Fibroblast of gingiva (primary cell): ENCODE results near the gene TMED7.

Experiments
- DNase-seq: peaks from one replicate; pipeline ENCODE4 v3.0.0-alpha.2; 2011; ENCODE audit warnings: low read depth

Gene TMED7

DNA sequence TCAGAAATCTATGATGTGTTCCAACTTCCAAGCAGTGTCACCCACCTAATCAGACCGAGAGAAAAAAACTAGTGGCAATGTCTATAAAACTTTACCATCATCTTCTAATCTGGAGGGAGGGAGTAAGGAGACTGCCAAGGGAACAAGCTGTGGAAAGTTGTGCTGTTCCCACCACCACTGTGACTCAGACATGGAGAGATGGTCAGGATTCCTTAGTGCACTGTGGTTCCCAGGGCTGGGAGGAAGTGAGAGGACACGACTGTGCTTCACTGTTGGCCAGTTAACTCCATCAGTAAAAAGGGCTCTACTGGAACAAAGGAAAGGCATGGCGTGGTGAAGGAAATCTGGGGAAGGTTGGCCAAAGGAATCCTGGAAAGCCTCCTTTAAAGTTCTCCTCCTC is 42.4 kb downstream of the TMED7 start:
- peak; percentile 66 for DNase-seq

DNA sequence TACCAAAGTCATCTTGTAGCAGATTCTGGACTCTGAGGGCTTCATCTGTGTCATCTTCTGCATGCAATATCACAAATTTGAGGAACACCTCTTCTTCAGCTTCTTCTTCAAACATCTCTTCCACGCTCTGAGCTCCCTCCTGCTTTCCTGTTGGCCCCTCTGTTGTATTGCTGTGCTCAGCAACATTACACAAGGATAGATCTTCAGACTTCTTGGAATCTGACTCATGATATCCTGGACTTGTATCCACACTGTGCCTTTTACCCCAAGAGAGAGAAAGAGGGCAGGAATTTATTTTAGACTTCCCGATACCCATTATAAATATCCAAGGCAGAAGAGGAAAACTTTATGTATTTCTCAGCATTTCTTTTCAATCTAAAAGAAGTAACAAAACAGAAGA is 44.9 kb downstream of the TMED7 start:
- DNase-seq: no peak

DNA sequence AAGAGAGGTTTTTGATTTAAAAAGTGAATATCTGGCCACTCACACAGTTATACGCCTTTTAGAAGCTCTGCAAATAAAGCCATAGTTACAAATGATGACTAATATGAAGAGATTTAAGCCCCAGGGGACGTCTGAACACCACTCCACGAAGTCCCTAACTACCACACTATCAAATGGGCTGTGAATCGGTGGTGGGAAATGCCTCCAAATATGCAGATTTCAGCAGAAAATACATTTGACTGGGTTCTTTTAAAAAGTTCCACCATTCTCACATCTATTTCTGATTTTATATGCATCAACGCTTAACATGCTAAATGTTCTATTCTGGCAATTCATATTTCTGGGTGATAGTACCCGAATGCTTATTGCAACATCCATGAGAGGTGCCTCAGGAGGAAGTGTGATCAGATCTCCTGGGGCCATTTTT is 46.1 kb downstream of the TMED7 start:
- DNase-seq: no peak

DNA sequence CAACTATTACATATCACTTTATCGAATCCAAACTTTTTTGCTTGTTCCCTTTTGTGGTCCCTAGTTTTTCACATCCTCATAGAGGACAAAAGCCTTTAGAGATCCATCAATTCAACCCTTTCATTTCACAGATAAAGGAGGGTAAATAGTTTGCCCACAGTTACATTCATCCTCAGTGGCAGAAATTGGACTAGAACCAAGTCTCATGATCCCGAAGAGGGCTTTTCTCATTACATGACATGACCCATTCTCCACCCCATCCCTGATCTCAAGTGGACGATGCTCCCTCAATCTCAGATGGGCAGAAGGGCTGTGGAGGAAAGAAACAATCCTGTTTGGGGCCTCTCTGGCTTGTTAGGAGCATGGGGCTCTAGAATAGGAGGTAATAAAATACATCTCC is 46.6 kb downstream of the TMED7 start:
- no peak for DNase-seq

DNA sequence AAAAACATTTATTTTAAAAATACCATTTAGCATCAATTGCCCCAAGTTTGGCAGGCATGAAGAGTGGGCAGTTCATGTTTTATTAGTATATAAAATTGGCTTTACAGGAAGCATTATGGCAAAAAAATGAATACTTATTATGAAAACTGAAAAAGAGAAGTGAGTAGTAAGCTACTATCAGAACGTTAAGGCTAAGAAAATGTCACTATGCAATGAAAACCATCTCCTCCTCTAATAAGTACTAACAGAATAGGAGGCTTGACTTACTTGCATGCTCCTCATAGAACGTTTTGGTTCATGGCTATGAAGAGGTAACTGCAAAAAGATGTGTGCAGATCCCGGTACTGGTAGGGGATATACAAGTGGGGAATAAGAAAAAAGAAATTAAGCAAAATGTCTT is 47.2 kb downstream of the TMED7 start:
- no peak for DNase-seq

DNA sequence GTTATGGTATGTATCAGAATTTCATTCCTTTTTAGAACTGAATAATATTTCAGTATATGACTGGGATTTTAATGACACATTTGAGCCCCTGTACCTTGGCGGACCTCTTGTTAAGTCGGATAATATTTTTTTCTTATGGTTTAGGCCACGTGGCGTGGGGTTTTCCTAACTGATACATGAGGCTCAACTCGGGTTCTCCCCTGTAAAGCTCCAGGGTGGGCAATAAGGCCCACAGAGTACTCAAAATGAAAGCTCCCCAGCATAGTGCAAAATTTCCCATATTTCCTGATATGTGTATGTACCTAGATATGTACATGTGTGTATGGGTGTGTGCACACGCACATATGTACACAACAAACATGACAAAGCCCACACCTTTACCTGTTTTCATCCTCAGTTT is 48.1 kb downstream of the TMED7 start:
- DNase-seq: no peak

DNA sequence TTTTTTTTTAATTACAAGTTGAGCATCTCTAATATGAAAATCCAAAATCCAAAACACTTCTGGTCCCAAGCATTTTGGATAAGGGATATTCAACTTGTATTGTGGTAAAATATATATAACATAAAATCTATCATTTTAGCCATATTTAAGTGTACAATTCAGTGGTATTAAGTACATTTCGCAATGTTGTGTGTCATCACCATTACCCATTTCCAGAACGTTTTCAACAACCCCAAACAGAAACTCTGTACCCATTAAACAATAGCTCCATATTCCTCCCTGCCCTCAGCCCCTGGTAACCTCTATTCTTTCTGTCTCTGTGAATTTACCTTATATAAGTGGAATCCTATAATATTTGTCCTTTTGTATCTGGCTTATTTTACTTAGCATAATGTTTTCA is 48.5 kb downstream of the TMED7 start:
- DNase-seq: peak; percentile 35

DNA sequence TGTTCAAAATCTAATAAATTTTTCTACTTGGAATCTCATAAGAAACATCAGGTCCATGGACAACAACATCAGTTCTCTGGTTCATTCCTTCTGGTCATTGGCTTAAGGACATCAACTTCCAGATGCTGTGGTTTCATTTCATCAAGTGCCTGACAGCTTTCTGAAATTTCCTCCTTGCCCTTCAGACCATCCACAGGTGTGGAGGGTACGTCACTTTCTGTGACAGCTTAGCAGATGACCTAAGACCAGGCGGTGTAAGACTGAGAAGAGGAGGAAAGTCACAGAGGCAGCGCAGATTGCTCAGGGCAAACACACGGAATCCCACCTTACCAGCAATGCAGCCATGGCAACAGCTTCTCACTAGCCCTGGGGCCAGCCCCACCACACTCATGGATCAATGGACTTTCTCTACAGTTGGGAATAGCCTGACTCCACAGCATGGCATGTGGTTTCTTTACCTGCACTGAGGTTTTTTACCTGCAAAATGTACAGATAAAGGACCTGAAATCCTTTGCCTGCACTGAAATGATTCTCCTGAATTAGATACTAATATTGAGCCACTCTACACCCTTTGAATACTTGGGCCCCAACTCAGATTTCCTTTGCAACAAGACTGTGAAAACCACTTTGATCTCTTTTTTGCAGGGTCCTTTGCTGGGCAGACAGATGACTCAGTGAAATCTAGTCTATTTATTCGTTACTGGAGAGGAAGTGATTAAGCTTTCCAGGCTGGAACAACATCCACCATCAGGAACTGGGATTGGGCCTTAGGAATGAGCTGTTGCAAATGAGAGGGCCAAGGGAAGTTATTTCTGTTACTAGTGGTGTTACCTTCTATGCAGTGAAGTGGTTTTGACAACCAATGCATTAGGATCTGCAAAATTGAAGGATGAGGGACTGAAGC is 50.4 kb downstream of the TMED7 start:
- DNase-seq: no peak

DNA sequence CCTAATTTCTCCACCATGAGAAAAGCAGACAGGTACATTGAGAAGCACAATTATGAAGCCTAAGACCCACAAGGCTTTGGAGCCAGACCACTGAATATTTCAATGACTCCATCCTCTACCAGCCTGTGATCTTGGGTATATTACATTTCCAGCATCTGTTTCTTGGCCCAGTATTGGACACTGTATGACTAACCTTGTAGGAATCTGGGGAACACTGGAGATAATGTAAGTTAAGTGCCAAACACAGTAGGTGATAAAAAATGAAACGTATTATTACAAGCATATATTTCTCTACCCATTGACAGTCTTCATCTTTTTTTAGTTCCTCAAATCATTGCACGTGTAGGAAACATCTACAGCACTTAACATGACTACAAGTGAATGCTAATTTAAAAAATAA is 52.7 kb downstream of the TMED7 start:
- peak; percentile 38 for DNase-seq

DNA sequence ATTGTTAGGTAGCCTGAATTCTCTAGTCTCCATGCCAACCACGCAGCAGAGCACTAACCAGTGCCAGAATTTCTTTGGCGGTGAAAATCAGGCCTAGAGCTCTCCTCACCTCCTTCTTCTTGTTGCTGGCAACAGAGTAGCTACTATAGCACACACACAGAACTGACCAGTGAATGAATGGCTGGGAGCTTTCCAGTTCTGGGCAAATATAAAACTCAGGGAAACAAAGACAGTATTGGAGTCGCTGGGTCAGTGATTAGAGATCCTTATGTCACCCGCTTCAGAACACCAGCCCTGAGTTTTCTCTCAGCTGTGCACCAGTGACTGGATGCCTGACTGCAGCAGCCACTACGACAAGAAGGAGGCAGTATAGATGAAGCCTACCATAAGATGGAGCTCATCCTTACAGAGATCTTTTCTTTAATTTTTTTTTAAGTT is 54.4 kb downstream of the TMED7 start:
- DNase-seq: no peak

DNA sequence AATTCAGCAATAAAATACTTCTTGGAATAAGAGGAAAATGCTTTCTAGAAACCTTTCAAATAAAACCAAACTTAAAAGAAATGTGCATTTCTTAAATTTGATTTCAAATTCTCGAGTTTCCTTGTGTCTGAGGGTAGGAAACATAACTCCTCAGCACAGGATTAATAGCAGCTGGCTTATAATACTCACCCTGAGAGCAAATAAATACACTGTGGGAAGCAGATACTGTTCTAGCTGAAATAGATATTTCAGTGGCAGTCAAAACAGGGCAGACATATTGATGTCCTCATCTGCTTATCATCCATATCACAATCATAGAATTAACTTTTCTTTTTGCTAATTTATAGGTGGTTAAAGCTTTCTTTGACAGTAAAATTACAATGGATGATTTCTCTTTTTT is 57.2 kb downstream of the TMED7 start:
- DNase-seq: no peak

DNA sequence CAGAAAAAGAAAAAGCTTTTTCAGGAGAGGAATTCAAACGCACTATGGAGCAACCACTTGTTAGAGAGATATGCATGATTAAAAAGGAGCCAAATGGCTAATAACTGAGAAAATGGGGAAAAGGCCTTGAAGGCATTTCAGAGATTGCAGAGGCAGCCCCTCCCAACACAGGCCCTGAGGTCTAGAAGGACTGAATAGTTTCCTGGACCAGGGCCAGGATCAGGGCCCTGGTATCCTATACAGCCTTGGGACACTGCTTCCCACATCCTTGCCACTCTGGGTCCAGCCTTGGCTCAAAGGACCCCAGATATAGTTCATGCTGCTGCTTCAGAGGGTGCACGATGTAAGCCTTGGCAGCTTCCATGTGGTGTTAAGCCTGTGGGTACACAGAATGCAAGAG is 60.6 kb downstream of the TMED7 start:
- DNase-seq: peak; percentile 35
